Gastrocnemius medialis (tissue), 4 donors: ENCODE results near the gene ATP5PD. TPM values are rescaled to one million over a fixed set of nuclear protein-coding genes. Genes with fewer than 3 reads are reported as not detected.
"Not testable (repeated sequence)": the region's sequence is repeated elsewhere in the genome, so short reads cannot be mapped to it uniquely, and the experiment has no call there.

Source experiments
- ATAC-seq, 2 donors: fragments of 150-250 bp; one replicate each; pipeline ENCODE4 v1.9.1; 2016
- DNase-seq, 2 donors: peaks; one replicate each; pipeline ENCODE4 v3.0.0-alpha.2; 2019
- H3K27ac ChIP-seq, 4 donors: fragments of 200-600 bp; sonication (generic); 1 replicate in 1 of 4; 2 replicates in 3 of 4; pipeline ENCODE4 v1.5.1; 2016 to 2018; ENCODE audit warnings: mild to moderate bottlenecking in 2 of 4, moderate library complexity in 1 of 4
- H3K27me3 ChIP-seq, 3 donors: fragments of 200-600 bp; sonication (generic) in 2 of 3; 1 replicate in 1 of 3; 2 replicates in 2 of 3; pipeline versions ENCODE4 v1.5.1 to v1.6.0; 2016 to 2019; ENCODE audit warnings: mild to moderate bottlenecking in 1 of 3, moderate library complexity in 1 of 3
- H3K36me3 ChIP-seq, 2 donors: fragments of 200-600 bp; sonication (generic) in 1 of 2; one replicate each; pipeline ENCODE4 v1.5.1; 2017 to 2018
- H3K4me1 ChIP-seq, 2 donors: fragments of 200-600 bp; sonication (generic) in 1 of 2; one replicate each; pipeline ENCODE4 v1.5.1; 2016 to 2017; ENCODE audit warnings: mild to moderate bottlenecking in 2 of 2
- H3K4me3 ChIP-seq, 4 donors: fragments of 200-600 bp; sonication (generic) in 3 of 4; 1 replicate in 1 of 4; 2 replicates in 3 of 4; pipeline ENCODE4 v1.5.1; 2016 to 2019; ENCODE audit warnings: mild to moderate bottlenecking in 2 of 4
- H3K9me3 ChIP-seq, 3 donors: fragments of 200-600 bp; sonication (generic) in 2 of 3; 1 replicate in 1 of 3; 2 replicates in 2 of 3; pipeline ENCODE4 v1.5.1; 2016 to 2019
- POLR2A ChIP-seq, 2 donors: fragments of 450-650 bp; IDR thresholded peaks; one replicate each; pipeline ENCODE4 v1.6.1; 2017; ENCODE audit warnings: antibody characterized with exemption in 2 of 2, mild to moderate bottlenecking in 2 of 2, moderate library complexity in 2 of 2
- in situ Hi-C, 4 donors: fragments of 200-750 bp; cut with MboI; loops; one replicate each; pipeline versions ENCODE4 v1.15.0 to v1.8.0; 2017; ENCODE audit warnings: low sequenced_read_pairs in 4 of 4
- intact Hi-C: fragments of 100-400 bp; cut with DNase I; formaldehyde crosslinking; loops from one replicate; pipeline ENCODE4 v1.15.1; 2023; ENCODE audit warnings: low total_unique reads
- total RNA-seq, 4 donors: library from RNA; depleted of rRNA; stranded (reverse); fragments of >200 nt; gene quantifications; one replicate each; pipeline versions ENCODE4 v1.1.0 to v1.2.3, GENCODE V29; 2016
- TF ChIP-seq, protein P1 (sequence below), 5 experiments: fragments of 450-650 bp in 3 of 5; fragments of 200-600 bp in 2 of 5; sonication (generic) in 2 of 5; IDR thresholded peaks in 4 of 5; conservative IDR thresholded peaks in 1 of 5; 1 replicate in 4 of 5; 2 replicates in 1 of 5; pipeline ENCODE4 v1.5.1; 2016 to 2019; ENCODE audit warnings: antibody characterized with exemption in 5 of 5, mild to moderate bottlenecking in 3 of 5, moderate library complexity in 3 of 5

Gene ATP5PD
- total RNA-seq, 4 donors from 2014 or later = 377 to 495 (median 491) TPM

DNA sequence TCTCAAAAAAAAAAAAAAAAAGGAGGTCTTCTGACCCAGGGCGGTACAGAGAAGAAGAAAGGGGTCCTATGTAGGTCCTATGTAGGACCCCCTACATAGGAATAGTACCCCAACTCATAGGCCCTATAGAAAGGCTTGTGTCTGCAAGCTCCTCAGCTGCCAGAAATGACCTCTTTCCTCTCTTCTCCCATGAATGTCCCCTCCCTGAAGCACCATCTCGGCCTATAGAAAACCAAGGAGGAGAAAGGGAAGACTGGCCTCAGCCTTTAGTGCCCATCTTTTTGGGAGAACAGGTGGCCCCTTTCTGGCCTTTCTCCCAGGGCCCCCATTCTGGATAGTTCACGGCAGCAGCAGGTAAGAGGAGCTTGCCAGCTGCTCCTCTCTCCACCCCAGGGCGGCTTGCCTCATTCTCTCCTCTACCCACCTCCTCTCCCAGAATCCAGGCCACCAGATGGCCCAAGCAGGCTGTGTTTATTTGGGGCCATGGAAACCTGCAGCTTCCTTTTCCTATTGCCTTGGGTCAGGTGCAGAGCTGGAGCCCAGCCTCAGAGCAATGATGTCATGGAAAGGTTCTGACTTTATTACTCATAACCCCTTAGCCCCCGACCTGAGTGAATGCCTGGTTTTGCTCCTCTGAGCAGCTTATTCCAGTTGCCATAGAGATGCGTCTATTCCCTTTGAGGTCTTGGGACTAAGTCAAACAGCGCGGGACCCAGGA lies 35.9 kb downstream of the ATP5PD start:
- Histone ChIP-seq H3K4me3 (peak overlapping the region in 1 of 4 donors; percentile 86), H3K27ac (peak overlapping the region; percentile 79 to 87 (median 82)), H3K36me3 (no peaks in the 10 kb centered on the region), H3K27me3 (no peaks in the 10 kb centered on the region), H3K4me1 (peaks cover 16 to 22% of the 10 kb centered on the region in 2 donors), H3K9me3 (no peaks in the 10 kb centered on the region)
- TF ChIP-seq POLR2A (IDR thresholded peaks at IDR 0.05) = no peak
- TF ChIP-seq, protein P1, sequence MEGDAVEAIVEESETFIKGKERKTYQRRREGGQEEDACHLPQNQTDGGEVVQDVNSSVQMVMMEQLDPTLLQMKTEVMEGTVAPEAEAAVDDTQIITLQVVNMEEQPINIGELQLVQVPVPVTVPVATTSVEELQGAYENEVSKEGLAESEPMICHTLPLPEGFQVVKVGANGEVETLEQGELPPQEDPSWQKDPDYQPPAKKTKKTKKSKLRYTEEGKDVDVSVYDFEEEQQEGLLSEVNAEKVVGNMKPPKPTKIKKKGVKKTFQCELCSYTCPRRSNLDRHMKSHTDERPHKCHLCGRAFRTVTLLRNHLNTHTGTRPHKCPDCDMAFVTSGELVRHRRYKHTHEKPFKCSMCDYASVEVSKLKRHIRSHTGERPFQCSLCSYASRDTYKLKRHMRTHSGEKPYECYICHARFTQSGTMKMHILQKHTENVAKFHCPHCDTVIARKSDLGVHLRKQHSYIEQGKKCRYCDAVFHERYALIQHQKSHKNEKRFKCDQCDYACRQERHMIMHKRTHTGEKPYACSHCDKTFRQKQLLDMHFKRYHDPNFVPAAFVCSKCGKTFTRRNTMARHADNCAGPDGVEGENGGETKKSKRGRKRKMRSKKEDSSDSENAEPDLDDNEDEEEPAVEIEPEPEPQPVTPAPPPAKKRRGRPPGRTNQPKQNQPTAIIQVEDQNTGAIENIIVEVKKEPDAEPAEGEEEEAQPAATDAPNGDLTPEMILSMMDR (IDR thresholded peaks at IDR 0.05 in 4 of 5, conservative IDR thresholded peaks at IDR 0.05 in 1 of 5) = no peak
- ATAC-seq (peak in 1 of 2 donors; percentile 22), DNase-seq (peak in 1 of 2 donors; percentile 44)
- intact Hi-C loops = loop anchor here (1.0 to 2.0 kb wide), 2 partner anchors 22 to 50 kb away; no protein-coding TSS in a partner anchor
- in situ Hi-C loops = no loop called here

DNA sequence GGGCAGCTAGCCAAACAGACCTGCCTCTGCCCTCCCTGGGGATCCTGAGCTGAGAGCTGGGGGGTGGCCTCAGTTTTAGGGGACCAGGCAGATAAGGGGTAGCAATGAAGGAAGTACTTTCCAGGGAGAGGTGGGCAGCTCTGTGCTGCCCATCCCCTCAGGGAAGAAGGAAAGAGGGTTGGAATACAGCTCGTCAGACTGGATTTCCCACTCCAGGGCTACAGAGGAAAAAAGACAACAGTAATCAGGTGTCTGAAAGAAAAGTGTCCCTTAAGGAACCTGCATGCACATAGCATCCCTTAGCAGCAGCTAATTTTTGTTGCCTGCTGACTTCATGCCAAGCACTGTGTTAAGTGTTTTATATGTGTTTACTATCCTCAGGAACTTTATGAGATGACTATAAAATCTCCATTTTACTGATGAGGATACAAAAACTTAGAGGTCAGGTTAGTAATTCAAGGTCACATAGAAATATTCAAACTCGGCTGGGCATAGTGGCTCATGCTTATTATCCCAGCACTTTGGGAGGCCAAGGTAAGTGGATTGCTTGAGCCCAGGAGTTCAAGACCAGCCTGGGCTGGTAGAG lies 37.5 kb downstream of the ATP5PD start:
- no peaks in the 10 kb centered on the region for H3K36me3 ChIP-seq
- intact Hi-C loops (no loop called here), in situ Hi-C loops (no loop called here)
- H3K27me3 ChIP-seq = no peaks in the 10 kb centered on the region
- no peak overlapping the region for H3K4me3 ChIP-seq
- no peak overlapping the region for H3K27ac ChIP-seq
- no peaks in the 10 kb centered on the region for H3K9me3 ChIP-seq
- H3K4me1 ChIP-seq = peaks cover 16 to 22% of the 10 kb centered on the region in 2 donors
- DNase-seq (no peak), ATAC-seq (no peak)
- TF ChIP-seq, protein P1 (IDR thresholded peaks at IDR 0.05 in 4 of 5, conservative IDR thresholded peaks at IDR 0.05 in 1 of 5) = no peak
- no peak for TF ChIP-seq POLR2A (IDR thresholded peaks at IDR 0.05)

DNA sequence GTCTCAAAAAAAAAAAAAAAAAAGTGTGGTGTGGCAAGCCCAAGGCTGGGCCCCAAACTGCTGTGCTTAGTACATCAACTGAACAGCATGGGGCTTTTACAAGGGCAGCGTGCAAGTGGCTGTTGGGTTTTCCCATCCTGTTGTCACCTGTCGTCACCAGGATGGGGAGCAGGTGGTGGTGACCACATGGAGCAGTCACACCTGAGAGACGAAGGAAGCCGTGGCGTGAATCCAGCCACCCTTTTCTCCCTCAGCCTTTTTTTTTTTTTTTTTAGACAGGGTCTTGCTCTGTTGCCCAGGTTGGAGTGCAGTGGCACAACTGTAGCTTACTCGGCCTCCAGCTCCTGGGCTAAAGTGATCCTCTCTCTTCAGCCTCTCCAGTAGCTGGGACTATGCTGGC lies 38.4 kb downstream of the ATP5PD start:
- Histone ChIP-seq H3K4me3 (no peak overlapping the region), H3K9me3 (no peaks in the 10 kb centered on the region), H3K27me3 (no peaks in the 10 kb centered on the region), H3K4me1 (peaks cover 11 to 16% of the 10 kb centered on the region in 2 donors), H3K27ac (no peak overlapping the region), H3K36me3 (no peaks in the 10 kb centered on the region)
- no peak for TF ChIP-seq POLR2A (IDR thresholded peaks at IDR 0.05)
- TF ChIP-seq, protein P1 (IDR thresholded peaks at IDR 0.05 in 4 of 5, conservative IDR thresholded peaks at IDR 0.05 in 1 of 5) = no peak
- in situ Hi-C loops (no loop called here), intact Hi-C loops (no loop called here)
- DNase-seq (no peak), ATAC-seq (no peak)

DNA sequence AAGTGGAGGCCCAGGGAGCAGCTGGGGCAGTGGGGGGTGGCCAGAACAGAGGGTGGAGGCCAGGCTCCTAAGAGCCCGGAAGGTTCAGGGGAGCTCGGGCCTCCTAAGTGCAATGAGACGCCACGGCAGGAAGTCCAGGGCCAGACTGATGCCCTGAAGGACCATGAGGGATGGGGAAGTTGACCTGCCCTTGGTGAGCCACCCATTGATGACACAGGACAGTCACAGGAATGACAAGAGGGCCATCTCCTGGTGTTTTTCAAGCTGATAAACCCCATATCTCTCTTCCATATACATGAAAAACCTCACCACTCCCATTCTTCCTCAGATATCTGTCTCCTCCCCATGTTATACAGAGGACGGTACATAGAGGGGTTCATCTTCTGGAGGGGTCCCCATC lies 40.1 kb downstream of the ATP5PD start:
- Histone ChIP-seq H3K27me3 (no peaks in the 10 kb centered on the region), H3K27ac (no peak overlapping the region), H3K4me3 (no peak overlapping the region), H3K9me3 (no peaks in the 10 kb centered on the region), H3K36me3 (peaks cover 0 to 4% of the 10 kb centered on the region in 2 donors), H3K4me1 (peaks cover 3 to 7% of the 10 kb centered on the region in 2 donors)
- no peak for ATAC-seq
- TF ChIP-seq, protein P1 (IDR thresholded peaks at IDR 0.05 in 4 of 5, conservative IDR thresholded peaks at IDR 0.05 in 1 of 5) = no peak
- TF ChIP-seq POLR2A (IDR thresholded peaks at IDR 0.05) = no peak
- no peak for DNase-seq
- intact Hi-C loops (no loop called here), in situ Hi-C loops (no loop called here)

DNA sequence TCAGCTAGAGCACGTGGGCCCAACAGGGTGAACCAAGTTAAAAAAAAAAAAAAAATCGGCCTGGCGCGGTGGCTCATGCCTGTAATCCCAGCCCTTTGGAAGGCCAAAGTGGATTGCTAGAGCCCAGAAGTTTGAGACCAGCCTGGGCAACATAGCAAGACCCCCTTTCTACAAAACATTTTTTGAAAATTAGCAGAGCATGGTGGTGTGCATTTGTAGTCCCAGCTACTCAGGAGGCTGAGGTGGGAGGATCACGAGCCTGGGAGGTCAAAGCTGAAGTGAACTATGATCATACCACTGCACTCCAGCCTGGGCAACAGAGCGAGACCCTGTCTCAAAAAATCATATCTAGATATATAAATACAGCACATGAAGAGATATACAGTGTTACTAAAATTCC lies 40.7 kb downstream of the ATP5PD start:
- H3K4me1 ChIP-seq, H3K9me3 ChIP-seq, H3K27ac ChIP-seq, DNase-seq, in situ Hi-C loops, H3K4me3 ChIP-seq, H3K36me3 ChIP-seq, H3K27me3 ChIP-seq, intact Hi-C loops, ATAC-seq: not testable (repeated sequence)
